Type B pancreatic cell (in vitro differentiated cells): ENCODE data around the gene TM2D1. TPM values are rescaled to one million over a fixed set of nuclear protein-coding genes. Genes with fewer than 3 reads are reported as not detected.
"Not testable (repeated sequence)": the region's sequence is repeated elsewhere in the genome, so short reads cannot be mapped to it uniquely, and the experiment has no call there.

Experiments used
- DNase-seq: peaks from one replicate; pipeline ENCODE4 v3.0.0; 2021; ENCODE audit warnings: mixed read lengths; ENCODE audit not compliant: unreplicated experiment; ENCODE audit errors: extremely low spot score
- H3K27ac Mint-ChIP-seq: 2 replicates; pipeline ENCODE4 v1.8.0; 2021; ENCODE audit warnings: mild to moderate bottlenecking, mixed read lengths
- H3K27me3 Mint-ChIP-seq: 2 replicates; pipeline ENCODE4 v1.8.0; 2021; ENCODE audit warnings: mixed read lengths
- H3K36me3 Mint-ChIP-seq: 2 replicates; pipeline ENCODE4 v1.8.0; 2021; ENCODE audit warnings: mixed read lengths
- H3K4me1 Mint-ChIP-seq: one replicate; pipeline ENCODE4 v1.8.0; 2021; ENCODE audit warnings: mixed read lengths; ENCODE audit not compliant: unreplicated experiment
- H3K4me3 Mint-ChIP-seq: 2 replicates; pipeline ENCODE4 v1.8.0; 2021; ENCODE audit warnings: mild to moderate bottlenecking, mixed read lengths
- H3K9me3 Mint-ChIP-seq: 2 replicates; pipeline ENCODE4 v1.8.0; 2021; ENCODE audit warnings: mixed read lengths
- CTCF ChIP-seq: fragments of 200-600 bp; sonication (generic); conservative IDR thresholded peaks from 2 replicates; pipeline ENCODE4 v1.5.0; 2021; ENCODE audit warnings: antibody characterized with exemption, mild to moderate bottlenecking
- total RNA-seq: library from RNA; stranded (reverse); gene quantifications from 2 replicates; pipeline ENCODE4 v1.2.1, GENCODE V29; 2021; ENCODE audit warnings: low replicate concordance

Gene TM2D1
- total RNA-seq, 1 donor from 2014 or later: 37.1 TPM

- no peak for TF ChIP-seq CTCF
- Mint-ChIP-seq H3K27ac (peak overlapping the region; percentile 99), H3K4me1 (peaks cover 30% of the 10 kb centered on the region), H3K36me3 (no peaks in the 10 kb centered on the region), H3K4me3 (peak overlapping the region; percentile 93), H3K9me3 (no peaks in the 10 kb centered on the region), H3K27me3 (no peaks in the 10 kb centered on the region)
- no peak for DNase-seq
Measured at GRCh38 chr1:61740751-61741700, 16.1 kb upstream of the TM2D1 start.

GRCh38 chr1:61732726-61733125, 7.8 kb upstream of the TM2D1 start:
- Mint-ChIP-seq H3K27me3 (no peaks in the 10 kb centered on the region), H3K27ac (no peak overlapping the region), H3K36me3 (no peaks in the 10 kb centered on the region), H3K9me3 (no peaks in the 10 kb centered on the region), H3K4me3 (no peak overlapping the region), H3K4me1 (no peaks in the 10 kb centered on the region)
- no peak for TF ChIP-seq CTCF
- DNase-seq: no peak

- not testable (repeated sequence) for H3K36me3 Mint-ChIP-seq, H3K27me3 Mint-ChIP-seq, H3K9me3 Mint-ChIP-seq, H3K4me3 Mint-ChIP-seq, H3K27ac Mint-ChIP-seq, DNase-seq, H3K4me1 Mint-ChIP-seq
Measured at GRCh38 chr1:61730679-61731078, 5.7 kb upstream of the TM2D1 start.

- no peaks in the 10 kb centered on the region for H3K27me3 Mint-ChIP-seq
- TF ChIP-seq CTCF: no peak
- H3K9me3 Mint-ChIP-seq: no peaks in the 10 kb centered on the region
- no peak overlapping the region for H3K4me3 Mint-ChIP-seq
- H3K4me1 Mint-ChIP-seq: peaks cover 6% of the 10 kb centered on the region
- H3K36me3 Mint-ChIP-seq: peaks cover 4% of the 10 kb centered on the region
- no peak overlapping the region for H3K27ac Mint-ChIP-seq
- no peak for DNase-seq
Measured at GRCh38 chr1:61727544-61727943, 2.6 kb upstream of the TM2D1 start.

GRCh38 chr1:61724506-61724812, 482 bp downstream of the TM2D1 start:
- peak overlapping the region; percentile 97 for H3K27ac Mint-ChIP-seq
- no peaks in the 10 kb centered on the region for H3K27me3 Mint-ChIP-seq
- peaks cover 6% of the 10 kb centered on the region for H3K4me1 Mint-ChIP-seq
- peak overlapping the region; percentile 95 for H3K4me3 Mint-ChIP-seq
- DNase-seq: no peak
- no peaks in the 10 kb centered on the region for H3K9me3 Mint-ChIP-seq
- H3K36me3 Mint-ChIP-seq: peaks cover 7% of the 10 kb centered on the region
- no peak for TF ChIP-seq CTCF

GRCh38 chr1:61718996-61719663, 5.8 kb downstream of the TM2D1 start:
- not testable (repeated sequence) for H3K9me3 Mint-ChIP-seq, H3K27ac Mint-ChIP-seq, H3K4me3 Mint-ChIP-seq, H3K4me1 Mint-ChIP-seq, H3K27me3 Mint-ChIP-seq, DNase-seq
- H3K36me3 Mint-ChIP-seq: peaks cover 14% of the 10 kb centered on the region
